ENCODE data around the gene GPR39.

- TF ChIP-seq CTCF (IDR thresholded peaks at IDR 0.05; ENCODE audit: extremely low read depth in 1 of 2, insufficient read depth in 1 of 2, low read depth in 1 of 2, low read length in 2 of 2) (no peak), EZH2 (IDR thresholded peaks at IDR 0.05; ENCODE audit: borderline replicate concordance, low read depth, low read length, severe bottlenecking) (no peak), POLR2AphosphoS5 (IDR thresholded peaks at IDR 0.05; ENCODE audit: insufficient read depth, low read depth, low read length) (no peak), GATA2 (IDR thresholded peaks at IDR 0.05; ENCODE audit: insufficient read depth, insufficient read length, low read depth, low read length) (no peak), MYC (IDR thresholded peaks at IDR 0.05; ENCODE audit: low read depth, low read length) (no peak), POLR2A (IDR thresholded peaks at IDR 0.05; ENCODE audit: low read depth, low read length) (no peak), MAX (IDR thresholded peaks at IDR 0.05; ENCODE audit: insufficient read depth, insufficient read length) (no peak)
These were observed 45.6 kb downstream of the GPR39 start for GRCh38 chr2:132462236-132462635.
